HTERT RPE-1 (cell line): ENCODE results near the gene FAP.

Source experiments
- in situ Hi-C: fragments of 300-500 bp; cut with MboI; formaldehyde crosslinking; loops from 4 replicates; pipeline ENCODE4 v1.14.3; 2020; ENCODE audit warnings: low sequenced_read_pairs

FAP gene

DNA sequence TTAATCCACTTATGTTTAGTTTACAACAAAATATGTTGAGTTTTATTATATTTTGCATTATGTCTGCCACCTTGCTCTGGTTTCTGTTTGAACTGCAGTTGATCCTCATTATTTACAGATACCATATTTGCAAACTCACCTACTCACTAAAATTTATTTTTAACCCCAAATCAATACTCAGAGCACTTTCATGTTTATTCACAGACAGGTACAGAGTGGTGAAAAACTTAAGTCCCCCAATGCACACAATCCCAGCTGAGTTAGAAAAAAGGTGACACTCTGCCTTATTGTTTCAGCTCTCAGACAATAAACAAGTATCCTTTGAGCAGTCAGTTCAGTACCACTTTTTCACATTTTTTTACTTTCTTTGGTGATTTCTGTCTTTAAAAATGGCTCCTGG lies 104.9 kb downstream of the FAP start:
- in situ Hi-C loops, result no loop called here

GRCh38 chr2:162127422-162127821 lies 115.8 kb downstream of the FAP start:
- in situ Hi-C loops, result no loop called here

DNA sequence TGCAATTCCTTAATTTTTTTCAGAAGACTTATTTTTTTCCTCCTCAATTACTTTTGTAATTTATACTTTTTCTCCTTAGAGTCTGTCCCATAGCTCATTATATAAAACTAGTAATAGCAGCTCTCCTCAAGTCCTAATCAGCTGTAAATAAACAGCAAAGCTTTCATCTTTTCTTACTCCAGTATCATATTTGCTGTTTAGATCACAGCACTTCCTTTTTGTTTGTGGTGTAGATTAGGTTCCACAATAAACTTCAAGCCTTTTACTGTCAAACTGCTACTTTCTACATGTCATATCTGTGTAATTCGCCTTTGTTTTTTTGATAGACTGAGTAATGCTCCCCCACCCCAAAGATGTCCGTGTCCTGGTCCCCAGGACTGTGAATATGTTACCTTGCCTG lies 116.7 kb downstream of the FAP start:
- in situ Hi-C loops, result no loop called here

DNA sequence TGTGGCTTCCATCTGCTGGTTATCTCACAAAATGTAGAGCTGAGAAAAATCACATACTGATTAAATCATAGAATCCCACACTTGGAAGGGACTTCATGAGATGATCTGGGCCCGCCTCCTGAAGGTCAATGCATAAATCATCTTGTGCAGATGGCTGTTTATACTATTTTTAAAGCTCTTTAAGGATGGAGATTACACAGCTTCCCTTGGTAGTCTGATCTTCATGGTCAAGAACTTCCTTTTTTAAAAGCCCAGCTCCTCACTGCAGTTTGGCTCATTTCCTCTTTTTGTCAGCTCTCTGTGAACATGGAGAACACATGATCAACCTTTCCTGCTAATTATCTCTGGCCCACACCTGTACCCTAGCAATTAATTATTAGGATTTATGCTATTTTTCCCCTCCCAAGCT lies 117.1 kb downstream of the FAP start:
- in situ Hi-C loops, result no loop called here

DNA sequence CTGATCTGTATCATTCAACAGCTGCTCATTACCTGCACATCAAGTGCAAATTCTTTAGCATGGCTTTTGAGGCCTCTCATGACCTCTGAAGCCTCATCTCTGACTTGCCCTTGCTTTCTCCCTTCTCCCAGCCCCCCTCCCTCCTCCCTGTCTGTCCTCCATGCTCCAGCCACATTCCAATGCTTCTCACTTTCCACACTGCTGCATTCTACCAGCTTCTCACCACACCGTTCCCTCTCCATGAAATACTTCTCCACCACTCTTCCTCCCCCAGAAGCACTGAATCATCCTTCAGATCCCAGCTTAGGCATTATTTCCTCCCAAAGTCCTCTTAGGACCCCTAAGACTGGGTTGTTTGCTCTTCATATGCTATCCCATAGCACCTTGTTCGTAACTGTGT lies 118.1 kb downstream of the FAP start:
- in situ Hi-C loops, result no loop called here

GRCh38 chr2:162123806-162124758 lies 119.2 kb downstream of the FAP start:
- in situ Hi-C loops, result no loop called here
